Heart left ventricle (tissue), 16 donors: ENCODE data around the gene PLB1. TPM values are rescaled to one million over a fixed set of nuclear protein-coding genes. Genes with fewer than 3 reads are reported as not detected.
A peak's percentile ranks its signal among the peaks of the same experiment; 100 is the strongest.
"Not testable (repeated sequence)": the region's sequence is repeated elsewhere in the genome, so short reads cannot be mapped to it uniquely, and the experiment has no call there.

Experiments
- ATAC-seq, 4 donors: fragments of 200-7000 bp; cut with Tn5 transposase; one replicate each; pipeline ENCODE4 v1.9.1; 2020 to 2022; ENCODE audit warnings: moderate library complexity in 4 of 4, mild to moderate bottlenecking in 3 of 4, moderate number of reproducible peaks in 1 of 4
- DNase-seq, 5 donors: peaks; one replicate each; pipeline ENCODE4 v3.0.0-alpha.2; 2020
- H3K27ac ChIP-seq, 12 donors: fragments of 200-600 bp; sonication (generic) in 4 of 12; one replicate each; pipeline versions ENCODE4 v1.5.0 to v1.8.0; 2016 to 2022; ENCODE audit warnings: mild to moderate bottlenecking in 2 of 12
- H3K27me3 ChIP-seq, 9 donors: fragments of 200-600 bp; sonication (generic) in 2 of 9; one replicate each; pipeline versions ENCODE4 v1.5.1 to v1.8.0; 2016 to 2022; ENCODE audit warnings: mild to moderate bottlenecking in 3 of 9
- H3K36me3 ChIP-seq, 9 donors: fragments of 200-600 bp; sonication (generic) in 2 of 9; one replicate each; pipeline versions ENCODE4 v1.5.0 to v1.8.0; 2018 to 2022; ENCODE audit warnings: mild to moderate bottlenecking in 2 of 9
- H3K4me1 ChIP-seq, 12 donors: fragments of 200-600 bp; sonication (generic) in 4 of 12; one replicate each; pipeline versions ENCODE4 v1.5.0 to v1.8.0; 2016 to 2022; ENCODE audit warnings: mild to moderate bottlenecking in 3 of 12
- H3K4me3 ChIP-seq, 12 donors: fragments of 200-600 bp; sonication (generic) in 4 of 12; one replicate each; pipeline versions ENCODE4 v1.5.0 to v1.8.0; 2017 to 2022; ENCODE audit warnings: mild to moderate bottlenecking in 9 of 12, moderate library complexity in 4 of 12
- H3K9me3 ChIP-seq, 12 donors: fragments of 200-600 bp; sonication (generic) in 4 of 12; one replicate each; pipeline versions ENCODE4 v1.5.0 to v1.8.0; 2016 to 2022; ENCODE audit warnings: mild to moderate bottlenecking in 1 of 12
- POLR2A ChIP-seq, 2 donors: fragments of 450-650 bp; IDR thresholded peaks; one replicate each; pipeline ENCODE4 v1.6.1; 2017; ENCODE audit warnings: antibody characterized with exemption in 2 of 2, mild to moderate bottlenecking in 2 of 2, moderate library complexity in 2 of 2
- WGBS, 4 donors: extraction: QIAGEN DNeasy Blood & Tissue Kit in 2 of 4; methylation state at CpG; one replicate each; pipeline versions ENCODE4 v1.1.5 to v1.1.7; 2013 to 2018; 5-methylcytosine and 5-hydroxymethylcytosine counted together
- intact Hi-C, 10 donors: fragments of 100-400 bp; cut with DNase I; formaldehyde crosslinking; loops; one replicate each; pipeline versions ENCODE4 v1.11.1 to v1.14.2; 2022
- polyA plus RNA-seq, 2 donors: library from polyadenylated mRNA; stranded (reverse); fragments of 200-250 nt; gene quantifications; one replicate each; pipeline ENCODE4 v1.2.3, GENCODE V29; 2013
- total RNA-seq, 9 donors: library from RNA; depleted of rRNA in 2 of 9; stranded (reverse); fragments of >200 nt in 2 of 9; fragmentation: NEBNext Ultra II Directional in 3 of 9; extraction: Animal tissue kit (Norgen Biotek cat#: 25700) in 3 of 9; gene quantifications; one replicate each; pipeline versions ENCODE4 v1.1.0 to v1.2.4, GENCODE V29; 2016 to 2023
- TF ChIP-seq, protein P1 (sequence below), 12 donors: fragments of 200-600 bp; sonication (generic) in 4 of 12; IDR thresholded peaks; one replicate each; pipeline versions ENCODE4 v1.5.0 to v1.8.0; 2018 to 2022; ENCODE audit warnings: antibody characterized with exemption in 12 of 12, mild to moderate bottlenecking in 5 of 12
- donor health status: ischemic (EF 13 %, LVEDD 7.1; RV severe dilation, severe dysfunction).
- donor health status: healthy with polysubstance abuse.
- donor health status: DM: no; HTN: yes; CAD: no.
- donor health status: DM: no; HTN: no; CAD: no.
- donor health status: ischemic (EF 25% LVEDD 6.9; RV normal size, moderate dysfunction).
- donor health status: ischemic (EF 25% LVEDD 5.7; RV mildly dilated, moderate dysfunction).
- donor health status: healthy.
- donor health status: DM: yes; HTN: yes; CAD: no.
- donor health status: ischemic (EF 35%, LVEDD 5.7; RV mildly dilated, moderate dysfunction).
- donor health status: nonischemic (EF 11% LVEDD 7.7; RV severe dilation, severe dysfunction).
- donor health status: DM: yes; HTN: yes; CAD: no.
- donor health status: PGD.
- donor health status: ischemic (EF 29% LVEDD 5.4; RV normal size, mild dysfunction).
- donor health status: nonischemic (EF 23%, LVEDD 6.1; RV moderate dilation, normal function).

The PLB1 gene
- total and polyA plus RNA-seq, 11 donors: 0.35 to 5.5 (median 1.3) TPM

- Histone ChIP-seq H3K4me1 (peaks cover 8 to 53% (median 45%) of the 10 kb centered on the region in 12 donors), H3K36me3 (no peaks in the 10 kb centered on the region), H3K4me3 (no peak overlapping the region), H3K27me3 (no peaks in the 10 kb centered on the region), H3K9me3 (peaks cover 0 to 1% (median 0%) of the 10 kb centered on the region in 12 donors), H3K27ac (peak overlapping the region in 11 of 12 donors; percentile 22 to 85 (median 63))
- DNase-seq (peak in 2 of 5 donors; percentile 49 to 67), ATAC-seq (peak; percentile 41 to 65 (median 54))
- WGBS, 4 donors: 47 to 55% (median 52%) methylated on average over 22 of the region's 22 CpGs
- intact Hi-C loops: loop anchor here in 5 of 10 donors (5.0 kb wide), 2 partner anchors 37 to 88 kb away; partner anchors contain the start of gene PPP1CB (in 3 of the 5)
- TF ChIP-seq, protein P1, sequence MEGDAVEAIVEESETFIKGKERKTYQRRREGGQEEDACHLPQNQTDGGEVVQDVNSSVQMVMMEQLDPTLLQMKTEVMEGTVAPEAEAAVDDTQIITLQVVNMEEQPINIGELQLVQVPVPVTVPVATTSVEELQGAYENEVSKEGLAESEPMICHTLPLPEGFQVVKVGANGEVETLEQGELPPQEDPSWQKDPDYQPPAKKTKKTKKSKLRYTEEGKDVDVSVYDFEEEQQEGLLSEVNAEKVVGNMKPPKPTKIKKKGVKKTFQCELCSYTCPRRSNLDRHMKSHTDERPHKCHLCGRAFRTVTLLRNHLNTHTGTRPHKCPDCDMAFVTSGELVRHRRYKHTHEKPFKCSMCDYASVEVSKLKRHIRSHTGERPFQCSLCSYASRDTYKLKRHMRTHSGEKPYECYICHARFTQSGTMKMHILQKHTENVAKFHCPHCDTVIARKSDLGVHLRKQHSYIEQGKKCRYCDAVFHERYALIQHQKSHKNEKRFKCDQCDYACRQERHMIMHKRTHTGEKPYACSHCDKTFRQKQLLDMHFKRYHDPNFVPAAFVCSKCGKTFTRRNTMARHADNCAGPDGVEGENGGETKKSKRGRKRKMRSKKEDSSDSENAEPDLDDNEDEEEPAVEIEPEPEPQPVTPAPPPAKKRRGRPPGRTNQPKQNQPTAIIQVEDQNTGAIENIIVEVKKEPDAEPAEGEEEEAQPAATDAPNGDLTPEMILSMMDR (IDR thresholded peaks at IDR 0.05): no peak
Measured at GRCh38 chr2:28664120-28664842, 168.4 kb downstream of the PLB1 start.

GRCh38 chr2:28665041-28665704 is 169.3 kb downstream of the PLB1 start:
- Histone ChIP-seq H3K9me3 (no peaks in the 10 kb centered on the region), H3K27ac (peak overlapping the region; percentile 13 to 85 (median 61)), H3K27me3 (no peaks in the 10 kb centered on the region), H3K4me1 (peaks cover 8 to 53% (median 45%) of the 10 kb centered on the region in 12 donors), H3K36me3 (no peaks in the 10 kb centered on the region), H3K4me3 (no peak overlapping the region)
- peak; percentile 65 to 87 (median 80) for DNase-seq
- TF ChIP-seq, protein P1 (IDR thresholded peaks at IDR 0.05): no peak
- no peak for TF ChIP-seq POLR2A (IDR thresholded peaks at IDR 0.05)
- intact Hi-C loops: no loop called here
- WGBS, 4 donors: 42 to 47% (median 44%) methylated on average over 7 to 8 of the region's 8 CpGs
- peak; percentile 53 to 82 (median 68) for ATAC-seq

DNA sequence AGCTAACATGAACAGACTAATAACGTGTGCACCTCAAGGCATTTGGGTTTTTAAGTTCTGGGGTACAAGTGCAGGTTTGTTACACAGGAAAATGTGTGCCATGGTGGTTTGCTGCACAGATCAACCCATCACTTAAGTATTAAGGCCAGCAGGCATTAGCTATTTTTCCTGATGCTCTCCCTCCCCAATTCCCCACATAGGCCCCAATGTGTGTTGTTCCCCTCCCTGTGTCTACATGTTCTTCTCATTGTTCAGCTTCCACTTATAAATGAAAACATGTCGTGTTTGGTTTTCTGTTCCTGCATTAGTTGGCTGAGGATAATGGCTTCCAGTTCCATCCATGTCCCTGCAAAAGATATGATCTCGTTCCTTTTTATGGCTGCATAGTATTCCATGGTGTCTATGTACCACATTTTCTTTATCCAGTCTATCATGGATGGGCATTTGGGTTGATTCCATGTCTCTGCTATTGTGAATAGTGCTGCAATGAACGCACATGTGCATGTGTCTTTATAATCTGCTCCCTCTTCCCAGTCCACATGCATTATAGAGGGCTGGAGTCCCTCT is 170.0 kb downstream of the PLB1 start:
- H3K9me3 ChIP-seq, ATAC-seq, DNase-seq, H3K27me3 ChIP-seq, H3K36me3 ChIP-seq, H3K4me3 ChIP-seq, intact Hi-C loops: not testable (repeated sequence)
- WGBS, 4 donors: 69 to 88% (median 73%) methylated on average over 4 of the region's 4 CpGs
- peak overlapping the region in 9 of 12 donors; percentile 22 to 85 (median 59) for H3K27ac ChIP-seq
- H3K4me1 ChIP-seq: peaks cover 8 to 48% (median 41%) of the 10 kb centered on the region in 12 donors

GRCh38 chr2:28666496-28667184 is 170.8 kb downstream of the PLB1 start:
- no peak for ATAC-seq
- 73 to 86% (median 78%) methylated on average over 8 of the region's 8 CpGs for WGBS, 4 donors

More at GRCh38 chr2:28666496-28667184, 170.8 kb downstream of the PLB1 start:
- no peak for TF ChIP-seq POLR2A (IDR thresholded peaks at IDR 0.05)
- TF ChIP-seq, protein P1 (IDR thresholded peaks at IDR 0.05): no peak
- no peak for DNase-seq
- Histone ChIP-seq H3K36me3 (no peaks in the 10 kb centered on the region), H3K4me1 (peaks cover 8 to 41% (median 33%) of the 10 kb centered on the region in 12 donors), H3K27ac (peak overlapping the region in 1 of 12 donors; percentile 7), H3K9me3 (no peaks in the 10 kb centered on the region), H3K4me3 (no peak overlapping the region), H3K27me3 (no peaks in the 10 kb centered on the region)
- intact Hi-C loops: no loop called here
